HepG2 (cell line): ENCODE measurements around the gene CD164L2. TPM values are rescaled to one million over a fixed set of nuclear protein-coding genes. Genes with fewer than 3 reads are reported as not detected.

Experiments
- ATF7 ChIP-seq, 2 experiments: fragments of 450-650 bp in 1 of 2; sonication (generic) in 1 of 2; formaldehyde crosslinking in 1 of 2; IDR thresholded peaks; 2 replicates each; pipeline versions ENCODE4 v1.4.0 to v1.6.1; 2016 to 2020; ENCODE audit warnings: antibody characterized with exemption in 1 of 2, mild to moderate bottlenecking in 1 of 2, missing genetic modification reagents in 1 of 2
- HINFP ChIP-seq: sonication (generic); formaldehyde crosslinking; IDR thresholded peaks from 2 replicates; pipeline ENCODE4 v1.4.0; 2020; ENCODE audit warnings: low read depth, mild to moderate bottlenecking, missing genetic modification reagents
- HNRNPL ChIP-seq: fragments of 200-400 bp; formaldehyde crosslinking; IDR thresholded peaks from 2 replicates; pipeline ENCODE4 v1.6.1; 2017; ENCODE audit warnings: mild to moderate bottlenecking, low read depth, low read length
- MED1 ChIP-seq: sonication (generic); formaldehyde crosslinking; IDR thresholded peaks from 2 replicates; pipeline ENCODE4 v1.4.0; 2020; ENCODE audit warnings: missing genetic modification reagents
- RNF2 ChIP-seq: fragments of 450-650 bp; conservative IDR thresholded peaks from 2 replicates; pipeline ENCODE4 v1.6.1; 2016; ENCODE audit warnings: low read depth
- SRSF4 ChIP-seq: fragments of 200-400 bp; formaldehyde crosslinking; IDR thresholded peaks from one replicate; pipeline ENCODE4 v1.6.1; 2018; ENCODE audit warnings: mild to moderate bottlenecking, low read depth, low read length, moderate library complexity; ENCODE audit not compliant: poor library complexity, severe bottlenecking
- UBTF ChIP-seq: sonication (generic); formaldehyde crosslinking; IDR thresholded peaks from 2 replicates; pipeline ENCODE4 v1.4.0; 2020; ENCODE audit warnings: mild to moderate bottlenecking, missing genetic modification reagents
- ZBTB25 ChIP-seq: IDR thresholded peaks from 2 replicates; pipeline ENCODE4 v1.6.1; 2018; ENCODE audit warnings: missing genetic modification reagents
- ZBTB39 ChIP-seq: sonication (generic); formaldehyde crosslinking; IDR thresholded peaks from 2 replicates; pipeline ENCODE4 v1.5.0; 2020; ENCODE audit warnings: missing genetic modification reagents
- ZNF138 ChIP-seq: sonication (generic); formaldehyde crosslinking; IDR thresholded peaks from 2 replicates; pipeline ENCODE4 v1.5.0; 2020; ENCODE audit warnings: mild to moderate bottlenecking, low read depth, missing genetic modification reagents
- ZNF512B ChIP-seq: sonication (generic); formaldehyde crosslinking; IDR thresholded peaks from 2 replicates; pipeline ENCODE4 v1.5.1; 2020; ENCODE audit warnings: missing genetic modification reagents, mild to moderate bottlenecking, borderline replicate concordance
- ZNF598 ChIP-seq: sonication (generic); formaldehyde crosslinking; IDR thresholded peaks from 2 replicates; pipeline ENCODE4 v1.5.1; 2020; ENCODE audit warnings: mild to moderate bottlenecking, missing genetic modification reagents, borderline replicate concordance
- ZNF770 ChIP-seq: sonication (generic); formaldehyde crosslinking; IDR thresholded peaks from 2 replicates; pipeline ENCODE4 v1.5.0; 2020; ENCODE audit warnings: mild to moderate bottlenecking, missing genetic modification reagents
- polyA plus RNA-seq, 8 experiments: library from polyadenylated mRNA; depleted of rRNA in 3 of 8; stranded (reverse) in 7 of 8; unstranded in 1 of 8; fragments of >200 nt; fragmentation: Illumina TruSeq in 4 of 8; extraction: Trizol in 4 of 8; gene quantifications; 2 replicates each; pipeline versions ENCODE4 v1.2.1 to v1.2.3, GENCODE V29; 2011 to 2016; ENCODE audit warnings: low read depth in 4 of 8, missing spikeins in 1 of 8, mixed read lengths in 1 of 8; ENCODE audit not compliant: insufficient read depth in 1 of 8
- total RNA-seq, 5 experiments: library from RNA; depleted of rRNA; stranded (reverse); fragments of >200 nt; fragmentation: Illumina TruSeq; extraction: Trizol; gene quantifications; 2 replicates each; pipeline ENCODE4 v1.2.3, GENCODE V29; 2016; ENCODE audit warnings: low read depth in 1 of 5

Gene CD164L2
- total and polyA plus RNA-seq, 2 of the 13 experiments (the other 11 are each of a cell fraction or from before 2014, with no cell fraction given): not detected

- no peak for TF ChIP-seq ZNF512B (CRISPR knock-in tag)
- no peak for TF ChIP-seq ZBTB25 (CRISPR knock-in tag)
- no peak for TF ChIP-seq HINFP
- TF ChIP-seq SRSF4: no peak
- TF ChIP-seq HNRNPL: 0 out of 2 replicates have a peak, but pooled peaks have one; percentile 1
- no peak for TF ChIP-seq MED1
- TF ChIP-seq ZNF598: no peak; the same call in 1 of the 2 replicates
- TF ChIP-seq RNF2: no peak
- TF ChIP-seq ATF7 (IDR thresholded peaks at IDR 0.05): no peak
- TF ChIP-seq ATF7 (CRISPR knock-in tag; IDR thresholded peaks at IDR 0.05): 0 out of 2 replicates have a peak, but pooled peaks have one; percentile 17
- TF ChIP-seq ZNF138 (CRISPR knock-in tag): no peak
- TF ChIP-seq ZNF770 (CRISPR knock-in tag): peak; percentile 30; the same call in 1 of the 2 replicates
- peak; percentile 50; the same call in 1 of the 2 replicates for TF ChIP-seq UBTF (CRISPR knock-in tag)
- TF ChIP-seq ZBTB39: no peak
These were observed 34.0 kb downstream of the CD164L2 start (continued) for GRCh38 chr1:27348861-27349783.
